ENCODE results near the gene MRPS21. TPM values are rescaled to one million over a fixed set of nuclear protein-coding genes. Genes with fewer than 3 reads are reported as not detected.

MRPS21 gene
- total and polyA plus RNA-seq, 3 donors from 2014 or later, result 43.5 to 72.2 (median 45.8) TPM

- peaks cover 43% of the 10 kb centered on the region for H3K4me1 ChIP-seq
- no peaks in the 10 kb centered on the region for H3K36me3 ChIP-seq (ENCODE audit: low read depth, missing control alignments)
- H3K9me3 ChIP-seq, result no peaks in the 10 kb centered on the region
- TF ChIP-seq, protein P1, sequence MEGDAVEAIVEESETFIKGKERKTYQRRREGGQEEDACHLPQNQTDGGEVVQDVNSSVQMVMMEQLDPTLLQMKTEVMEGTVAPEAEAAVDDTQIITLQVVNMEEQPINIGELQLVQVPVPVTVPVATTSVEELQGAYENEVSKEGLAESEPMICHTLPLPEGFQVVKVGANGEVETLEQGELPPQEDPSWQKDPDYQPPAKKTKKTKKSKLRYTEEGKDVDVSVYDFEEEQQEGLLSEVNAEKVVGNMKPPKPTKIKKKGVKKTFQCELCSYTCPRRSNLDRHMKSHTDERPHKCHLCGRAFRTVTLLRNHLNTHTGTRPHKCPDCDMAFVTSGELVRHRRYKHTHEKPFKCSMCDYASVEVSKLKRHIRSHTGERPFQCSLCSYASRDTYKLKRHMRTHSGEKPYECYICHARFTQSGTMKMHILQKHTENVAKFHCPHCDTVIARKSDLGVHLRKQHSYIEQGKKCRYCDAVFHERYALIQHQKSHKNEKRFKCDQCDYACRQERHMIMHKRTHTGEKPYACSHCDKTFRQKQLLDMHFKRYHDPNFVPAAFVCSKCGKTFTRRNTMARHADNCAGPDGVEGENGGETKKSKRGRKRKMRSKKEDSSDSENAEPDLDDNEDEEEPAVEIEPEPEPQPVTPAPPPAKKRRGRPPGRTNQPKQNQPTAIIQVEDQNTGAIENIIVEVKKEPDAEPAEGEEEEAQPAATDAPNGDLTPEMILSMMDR (IDR thresholded peaks at IDR 0.05), result no peak
- TF ChIP-seq POLR2A (IDR thresholded peaks at IDR 0.05), result no peak
- no peaks in the 10 kb centered on the region for H3K27me3 ChIP-seq
- H3K27ac ChIP-seq, result peak within 1 kb of the TSS in 1 of 2 donors; percentile 22
- intact Hi-C loops (cut with DNase I; ENCODE audit: low total_unique reads), result no loop called here
- 45 to 67% methylated on average over 9 to 13 of the region's 13 CpGs for WGBS, 2 donors
- DNase-seq, result peak; percentile 42
- no peak within 1 kb of the TSS for H3K4me3 ChIP-seq
Measured at GRCh38 chr1:150257624-150258585, 35.8 kb upstream of the MRPS21 start, which contains the start of gene CA14. Gene CA14, plus strand, starts transcription at chr1:150257774. Its CDS starts 355 bp downstream, at chr1:150258129.

DNA sequence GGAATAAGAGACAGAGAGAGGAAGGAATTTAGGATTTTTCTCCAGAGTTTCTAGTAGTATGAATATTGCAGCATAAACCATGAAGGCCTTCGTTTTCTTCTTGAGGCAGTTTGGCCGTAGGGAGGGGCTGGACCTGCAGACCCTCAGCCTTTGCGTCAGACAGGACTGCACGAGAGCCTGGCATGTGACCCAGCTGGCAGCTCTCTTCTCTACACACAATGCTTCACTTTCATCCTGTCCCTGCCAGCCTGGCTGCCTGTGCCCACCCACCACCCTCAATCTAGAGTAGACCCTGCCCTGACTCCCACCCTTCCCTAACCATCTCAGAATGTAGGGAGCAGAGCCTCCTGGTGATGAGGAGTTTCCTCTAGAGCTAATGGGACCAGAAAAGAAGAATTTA is 34.4 kb upstream of the MRPS21 start:
- no peak for TF ChIP-seq POLR2A (IDR thresholded peaks at IDR 0.05)
- TF ChIP-seq, protein P1 (IDR thresholded peaks at IDR 0.05), result no peak
- H3K4me3 ChIP-seq, result no peak overlapping the region
- H3K27me3 ChIP-seq, result no peaks in the 10 kb centered on the region
- H3K4me1 ChIP-seq, result peaks cover 43% of the 10 kb centered on the region
- H3K36me3 ChIP-seq (ENCODE audit: low read depth, missing control alignments), result no peaks in the 10 kb centered on the region
- no peak for DNase-seq
- intact Hi-C loops (cut with DNase I; ENCODE audit: low total_unique reads), result no loop called here
- 52 to 62% methylated on average over 4 of the region's 4 CpGs for WGBS, 2 donors
- peak overlapping the region; percentile 22 to 46 for H3K27ac ChIP-seq
- H3K9me3 ChIP-seq, result no peaks in the 10 kb centered on the region

DNA sequence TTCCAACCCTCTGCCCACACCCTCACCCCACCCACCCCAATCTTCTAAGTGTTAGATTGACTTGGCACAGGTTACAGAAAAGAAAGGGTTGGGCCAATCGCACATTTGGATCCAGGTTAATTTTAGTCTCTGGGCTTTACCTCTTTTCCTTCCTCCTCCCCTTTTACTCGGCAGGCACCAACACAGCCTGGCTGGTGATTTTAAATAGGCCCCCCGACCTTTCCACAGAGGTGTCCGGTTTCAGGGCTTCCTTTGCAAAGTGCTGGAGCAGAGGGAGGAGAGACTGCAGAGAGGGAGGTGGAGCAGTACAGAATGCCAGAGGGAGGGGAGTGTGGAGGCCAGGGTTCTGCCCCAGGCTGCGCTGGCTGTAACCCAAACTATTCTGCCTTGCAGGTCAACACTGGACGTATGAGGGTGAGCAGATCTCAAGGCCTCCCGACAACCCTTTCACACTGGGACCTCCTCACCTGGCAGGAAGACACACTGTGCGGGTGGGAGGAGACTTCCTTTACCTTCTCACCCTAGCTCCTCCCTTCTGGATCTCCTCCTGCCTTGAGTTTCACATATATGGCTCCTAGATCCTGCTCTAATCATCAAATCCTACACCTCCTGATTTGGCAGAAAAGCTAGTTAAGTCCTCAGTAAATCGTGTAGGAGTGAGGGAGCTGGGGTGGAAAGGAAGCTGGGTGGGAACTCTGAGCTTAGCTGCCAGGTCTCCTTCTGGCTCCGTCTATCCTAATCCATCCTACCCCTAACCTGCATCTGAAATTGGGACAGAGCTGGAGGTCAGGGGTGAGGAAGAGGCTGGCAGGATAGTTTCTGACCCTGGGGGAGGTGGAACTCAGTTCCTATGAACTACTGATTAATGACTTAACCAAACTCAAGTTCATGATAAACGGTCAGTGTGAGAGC is 33.6 kb upstream of the MRPS21 start:
- Histone ChIP-seq H3K4me1 (peaks cover 43% of the 10 kb centered on the region), H3K36me3 (ENCODE audit: low read depth, missing control alignments) (no peaks in the 10 kb centered on the region), H3K4me3 (no peak overlapping the region), H3K9me3 (no peaks in the 10 kb centered on the region), H3K27ac (peak overlapping the region in 1 of 2 donors; percentile 46), H3K27me3 (no peaks in the 10 kb centered on the region)
- intact Hi-C loops (cut with DNase I; ENCODE audit: low total_unique reads), result no loop called here
- 24 to 40% methylated on average over 11 of the region's 11 CpGs for WGBS, 2 donors
- TF ChIP-seq, protein P1 (IDR thresholded peaks at IDR 0.05), result no peak
- no peak for TF ChIP-seq POLR2A (IDR thresholded peaks at IDR 0.05)
- DNase-seq, result peak; percentile 59

GRCh38 chr1:150261367-150261766 is 32.3 kb upstream of the MRPS21 start:
- Histone ChIP-seq H3K27me3 (no peaks in the 10 kb centered on the region), H3K9me3 (no peaks in the 10 kb centered on the region), H3K4me3 (no peak overlapping the region), H3K27ac (no peak overlapping the region), H3K4me1 (peaks cover 39% of the 10 kb centered on the region), H3K36me3 (ENCODE audit: low read depth, missing control alignments) (no peaks in the 10 kb centered on the region)
- 88 to 92% methylated on average over 6 of the region's 6 CpGs for WGBS, 2 donors
- TF ChIP-seq, protein P1 (IDR thresholded peaks at IDR 0.05), result no peak
- no peak for TF ChIP-seq POLR2A (IDR thresholded peaks at IDR 0.05)
- no peak for DNase-seq
- intact Hi-C loops (cut with DNase I; ENCODE audit: low total_unique reads), result no loop called here
